Rectal smooth muscle tissue (tissue), 1 donor: ENCODE measurements around the gene B4GALT4.
"Not testable (repeated sequence)": the region's sequence is repeated elsewhere in the genome, so short reads cannot be mapped to it uniquely, and the experiment has no call there.

Experiments
- H3K27ac ChIP-seq: one replicate; pipeline ENCODE4 v1.7.0; 2013; ENCODE audit warnings: low read depth, low read length, inconsistent platforms
- H3K27me3 ChIP-seq: one replicate; pipeline ENCODE4 v1.7.0; 2013; ENCODE audit warnings: low read length; ENCODE audit not compliant: control insufficient read depth, insufficient read depth
- H3K36me3 ChIP-seq: one replicate; pipeline ENCODE4 v1.7.0; 2013; ENCODE audit warnings: low read length; ENCODE audit not compliant: control insufficient read depth, insufficient read depth
- H3K4me1 ChIP-seq: one replicate; pipeline ENCODE4 v1.7.0; 2013; ENCODE audit warnings: low read length; ENCODE audit not compliant: control insufficient read depth, insufficient read depth
- H3K4me3 ChIP-seq: one replicate; pipeline ENCODE4 v1.7.0; 2013; ENCODE audit warnings: low read length
- H3K9ac ChIP-seq: one replicate; pipeline ENCODE4 v1.7.0; 2013; ENCODE audit warnings: low read length

B4GALT4 gene

DNA sequence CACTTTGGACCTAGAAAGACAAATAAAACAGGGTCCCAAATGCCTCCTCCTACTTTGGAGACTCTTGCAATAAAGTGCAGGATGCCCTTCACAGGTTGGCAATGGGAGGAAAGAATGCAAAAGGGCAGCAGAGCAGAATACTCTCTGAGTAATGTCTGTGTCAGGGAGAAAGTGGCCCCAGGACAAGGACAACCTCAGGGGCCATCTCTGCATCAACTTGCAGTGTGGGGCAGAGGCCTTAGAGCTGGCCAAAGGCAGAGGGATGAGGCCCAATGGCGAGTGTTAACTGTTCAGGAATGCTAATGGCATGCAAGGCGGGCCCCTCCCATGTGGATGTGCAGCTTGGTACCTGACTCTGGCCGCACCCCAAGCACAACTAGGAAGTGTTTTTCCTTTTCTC is 58.9 kb downstream of the B4GALT4 start:
- Histone ChIP-seq H3K9ac (no peak overlapping the region), H3K36me3 (no peaks in the 10 kb centered on the region)

DNA sequence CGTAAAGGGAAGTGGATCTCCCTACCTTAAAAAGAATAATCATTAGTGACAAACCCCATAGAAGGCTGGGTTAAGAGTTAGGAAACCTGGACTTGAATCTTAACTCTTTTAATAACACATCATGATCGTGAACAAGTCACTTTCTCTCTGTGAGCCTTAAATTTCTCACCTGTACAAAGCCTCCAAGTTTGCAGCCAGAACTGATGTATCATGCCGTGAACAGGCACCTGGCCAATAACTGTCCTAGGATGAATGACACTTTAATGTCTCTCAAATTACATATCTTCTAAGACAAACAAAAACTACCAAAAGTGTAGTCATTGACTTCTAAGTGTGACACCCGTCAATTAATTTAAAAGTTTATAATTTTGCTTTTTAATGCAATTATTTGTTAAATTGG is 63.4 kb downstream of the B4GALT4 start:
- Histone ChIP-seq H3K4me1 (no peaks in the 10 kb centered on the region), H3K27me3 (no peaks in the 10 kb centered on the region), H3K27ac (no peak overlapping the region), H3K4me3 (no peak overlapping the region), H3K9ac (no peak overlapping the region), H3K36me3 (no peaks in the 10 kb centered on the region)

More for the DNA sequence above, 58.9 kb downstream of the B4GALT4 start:
- Histone ChIP-seq H3K27me3 (no peaks in the 10 kb centered on the region), H3K4me1 (no peaks in the 10 kb centered on the region), H3K4me3 (no peak overlapping the region), H3K27ac (no peak overlapping the region)

DNA sequence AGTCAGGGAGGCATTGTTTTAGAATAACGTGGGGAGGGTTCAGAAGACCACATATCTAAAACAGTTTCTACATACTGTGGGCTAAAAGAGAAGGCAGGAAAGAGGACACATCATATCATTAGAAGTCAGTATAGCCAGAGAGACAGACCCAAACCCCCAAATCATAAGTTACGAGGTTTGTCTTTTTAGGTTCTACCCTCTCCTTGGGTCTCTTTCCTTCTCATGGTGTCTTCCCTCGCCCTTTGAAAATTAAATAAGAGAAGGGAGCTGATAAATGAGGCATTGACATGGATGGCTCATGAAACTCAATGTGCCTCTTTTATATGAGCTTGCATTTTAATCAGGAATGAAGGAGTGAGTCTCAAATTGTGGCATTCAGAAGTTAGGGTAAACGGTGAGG is 63.9 kb downstream of the B4GALT4 start:
- H3K36me3 ChIP-seq: no peaks in the 10 kb centered on the region
- no peak overlapping the region for H3K4me3 ChIP-seq
- no peak overlapping the region for H3K9ac ChIP-seq
- H3K27ac ChIP-seq: no peak overlapping the region
- no peaks in the 10 kb centered on the region for H3K4me1 ChIP-seq
- no peaks in the 10 kb centered on the region for H3K27me3 ChIP-seq

DNA sequence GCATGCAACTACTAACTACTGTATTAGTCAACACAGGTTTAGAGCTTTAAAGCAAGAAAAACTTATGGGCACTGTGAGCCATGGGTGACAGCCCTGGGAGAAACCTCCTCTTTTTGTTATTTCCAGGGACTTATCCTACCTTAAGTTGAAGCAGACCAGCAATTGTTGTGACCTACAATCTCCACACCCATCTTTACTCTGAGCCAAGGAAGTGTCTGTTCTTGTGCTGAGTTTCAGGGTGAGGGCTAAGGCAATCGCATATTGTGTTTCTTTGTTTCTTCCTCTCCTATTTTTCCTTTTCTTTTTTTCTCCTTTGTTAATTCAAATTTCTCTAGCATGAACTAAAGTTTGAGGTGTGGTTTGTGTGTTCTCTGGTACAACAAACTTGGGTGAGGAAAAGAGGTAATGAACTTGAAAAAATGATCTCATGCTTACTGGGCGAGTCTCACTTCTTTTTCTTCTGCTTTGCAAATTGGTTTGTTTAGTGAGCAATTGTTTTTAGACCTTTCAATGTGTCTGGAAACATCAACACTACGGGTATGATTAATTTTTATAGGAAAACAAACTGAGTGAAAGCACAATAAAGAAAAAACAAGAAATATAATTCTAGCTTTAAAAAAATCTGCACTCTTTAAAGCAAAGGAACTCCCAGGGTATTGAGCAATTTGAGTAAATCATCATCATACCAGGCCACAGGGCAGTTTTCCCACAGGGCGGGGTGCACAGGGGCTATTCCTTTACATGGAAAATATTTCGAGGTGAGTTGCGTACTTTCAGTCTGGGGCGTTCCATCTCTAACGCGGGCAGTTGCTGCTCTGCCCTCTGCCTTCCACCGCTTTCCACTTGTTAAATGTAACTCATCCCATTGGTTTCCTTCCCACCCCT is 64.6 kb downstream of the B4GALT4 start:
- no peaks in the 10 kb centered on the region for H3K36me3 ChIP-seq
- no peaks in the 10 kb centered on the region for H3K27me3 ChIP-seq
- H3K4me1 ChIP-seq: no peaks in the 10 kb centered on the region
- no peak overlapping the region for H3K4me3 ChIP-seq
- H3K9ac ChIP-seq: no peak overlapping the region
- H3K27ac ChIP-seq: no peak overlapping the region

DNA sequence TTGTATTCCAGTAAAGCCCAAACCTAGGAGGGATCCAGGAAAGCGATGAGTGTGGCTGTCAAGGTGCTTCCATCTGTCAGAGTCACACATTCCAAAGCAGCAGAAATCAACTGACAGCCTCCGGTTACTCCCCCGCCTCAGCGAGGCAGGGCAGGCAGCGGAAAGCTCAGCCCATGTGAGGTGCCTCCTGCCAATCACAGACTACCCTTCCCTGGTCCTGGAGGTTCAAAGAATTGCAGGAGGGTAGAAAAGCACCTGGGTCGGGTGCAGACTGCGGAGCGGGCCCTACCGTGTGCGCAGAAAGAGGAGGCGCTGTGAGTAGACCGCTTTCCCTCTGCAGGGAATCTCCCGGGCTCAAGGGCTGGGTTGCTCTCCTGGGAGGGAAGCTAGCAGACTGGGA is 67.4 kb downstream of the B4GALT4 start, which contains the start of gene UPK1B:
Gene UPK1B (plus strand): TSS at position 274 of the 400 bp plus-strand sequence. CDS start 13,144 bp downstream, outside the sequence.
- H3K4me3 ChIP-seq: no peak within 1 kb of the TSS
- H3K9ac ChIP-seq: no peak within 1 kb of the TSS
- H3K27ac ChIP-seq: no peak within 1 kb of the TSS
- no peaks in the 10 kb centered on the region for H3K36me3 ChIP-seq
- H3K4me1 ChIP-seq: no peaks in the 10 kb centered on the region
- no peaks in the 10 kb centered on the region for H3K27me3 ChIP-seq

DNA sequence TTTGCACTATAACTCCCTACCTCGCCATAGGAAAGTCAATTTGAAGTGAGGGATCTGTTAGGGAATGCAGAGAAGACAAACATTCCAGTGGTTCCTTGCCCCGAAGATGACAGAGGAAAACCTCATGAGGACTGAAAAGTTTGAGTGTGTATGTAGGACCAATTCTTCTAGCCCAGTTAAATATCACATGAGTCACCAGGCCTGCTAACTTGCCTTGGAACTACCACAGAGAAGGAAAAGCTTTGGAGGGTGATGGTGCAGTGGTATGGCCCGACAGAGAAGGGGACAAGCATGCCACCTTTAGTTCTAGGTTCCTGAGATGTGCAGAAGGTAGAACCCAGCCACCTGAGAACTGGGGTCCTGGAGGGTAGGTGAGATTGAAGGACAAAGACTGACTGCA is 69.9 kb downstream of the B4GALT4 start:
- H3K27me3 ChIP-seq: no peaks in the 10 kb centered on the region
- H3K4me1 ChIP-seq: no peaks in the 10 kb centered on the region
- no peak overlapping the region for H3K27ac ChIP-seq
- H3K36me3 ChIP-seq: no peaks in the 10 kb centered on the region
- H3K4me3 ChIP-seq: no peak overlapping the region
- H3K9ac ChIP-seq: no peak overlapping the region

DNA sequence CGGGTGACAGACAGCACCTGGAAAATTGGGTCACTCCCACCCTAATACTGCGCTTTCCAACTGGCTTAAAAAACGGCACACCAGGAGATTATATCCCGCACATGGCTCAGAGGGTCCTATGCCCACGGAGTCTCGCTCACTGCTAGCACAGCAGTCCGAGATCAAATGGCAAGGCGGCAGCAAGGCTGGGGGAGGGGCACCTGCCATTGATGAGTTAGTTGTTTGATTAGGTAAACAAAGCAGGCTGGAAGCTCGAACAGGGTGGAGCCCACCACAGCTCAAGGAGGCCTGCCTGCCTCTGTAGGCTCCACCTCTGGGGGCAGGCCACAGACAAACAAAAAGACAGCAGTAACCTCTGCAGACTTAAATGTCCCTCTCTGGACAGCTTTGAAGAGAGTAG is 75.9 kb downstream of the B4GALT4 start:
- not testable (repeated sequence) for H3K27ac ChIP-seq, H3K4me1 ChIP-seq, H3K4me3 ChIP-seq, H3K9ac ChIP-seq, H3K27me3 ChIP-seq, H3K36me3 ChIP-seq
